GM10266 (cell line): ENCODE data around the gene CD55.
A peak's percentile ranks its signal among the peaks of the same experiment; 100 is the strongest.

Source experiments
- DNase-seq: peaks from one replicate; pipeline ENCODE4 v3.0.0; 2012; ENCODE audit errors: extremely low spot score
- CTCF ChIP-seq: IDR thresholded peaks from 2 replicates; pipeline ENCODE4 v1.5.1; 2012; ENCODE audit warnings: mild to moderate bottlenecking, low read depth; ENCODE audit not compliant: control insufficient read depth, insufficient read depth; ENCODE audit errors: missing control alignments

CD55 gene

DNA sequence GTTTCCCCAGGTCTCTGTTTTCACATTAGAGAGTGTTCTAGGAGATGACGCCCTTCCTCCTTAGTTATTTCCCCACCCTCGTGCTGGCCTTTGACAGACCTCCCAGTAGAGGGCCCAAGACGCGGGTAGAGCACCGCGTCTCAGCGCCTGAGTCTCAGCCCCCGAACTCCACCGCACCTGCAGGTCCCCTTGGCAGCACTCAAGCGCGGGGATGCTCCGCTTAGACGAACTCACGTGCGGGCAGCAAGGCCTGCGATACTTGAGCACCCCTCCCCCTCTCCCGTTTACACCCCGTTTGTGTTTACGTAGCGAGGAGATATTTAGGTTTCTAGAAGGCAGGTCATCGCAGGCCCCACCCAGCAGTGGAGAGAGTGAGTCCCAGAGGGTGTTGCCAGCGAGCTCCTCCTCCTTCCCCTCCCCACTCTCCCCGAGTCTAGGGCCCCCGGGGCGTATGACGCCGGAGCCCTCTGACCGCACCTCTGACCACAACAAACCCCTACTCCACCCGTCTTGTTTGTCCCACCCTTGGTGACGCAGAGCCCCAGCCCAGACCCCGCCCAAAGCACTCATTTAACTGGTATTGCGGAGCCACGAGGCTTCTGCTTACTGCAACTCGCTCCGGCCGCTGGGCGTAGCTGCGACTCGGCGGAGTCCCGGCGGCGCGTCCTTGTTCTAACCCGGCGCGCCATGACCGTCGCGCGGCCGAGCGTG lies at the start of gene CD55:
TSS of gene CD55 (plus strand) at position 600 of the 711 bp plus-strand sequence. CDS start at position 688, 88 bp downstream.
- DNase-seq, result peak; percentile 95
- peak; percentile 36 for TF ChIP-seq CTCF

- TF ChIP-seq CTCF, result no peak
Observed at GRCh38 chr1:207274882-207275281, 46.6 kb upstream of the CD55 start.

DNA sequence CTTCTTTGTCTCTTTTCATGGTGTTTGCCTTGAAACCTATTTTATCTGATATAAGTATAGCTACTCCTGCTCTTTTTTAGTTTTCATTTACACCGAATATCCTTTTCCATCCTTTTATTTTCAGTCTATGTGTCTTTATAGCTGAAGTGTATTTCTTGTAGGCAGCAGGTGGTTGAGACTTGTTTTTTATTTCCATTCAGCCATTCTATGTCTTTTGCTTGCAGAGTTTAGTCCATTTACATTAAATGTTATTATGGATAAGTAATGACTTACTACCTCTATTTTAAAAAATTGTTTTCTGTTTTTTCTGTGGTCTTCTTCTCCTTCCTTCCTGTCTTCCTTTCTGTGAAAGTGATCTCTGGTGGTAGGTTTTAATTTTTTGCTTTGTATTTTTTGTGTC lies 45.0 kb upstream of the CD55 start:
- no peak for TF ChIP-seq CTCF

More at GRCh38 chr1:207274882-207275281, 46.6 kb upstream of the CD55 start:
- no peak for DNase-seq

GRCh38 chr1:207277241-207277640 lies 44.2 kb upstream of the CD55 start:
- no peak for TF ChIP-seq CTCF
- no peak for DNase-seq

More for the DNA sequence above, 45.0 kb upstream of the CD55 start:
- no peak for DNase-seq

DNA sequence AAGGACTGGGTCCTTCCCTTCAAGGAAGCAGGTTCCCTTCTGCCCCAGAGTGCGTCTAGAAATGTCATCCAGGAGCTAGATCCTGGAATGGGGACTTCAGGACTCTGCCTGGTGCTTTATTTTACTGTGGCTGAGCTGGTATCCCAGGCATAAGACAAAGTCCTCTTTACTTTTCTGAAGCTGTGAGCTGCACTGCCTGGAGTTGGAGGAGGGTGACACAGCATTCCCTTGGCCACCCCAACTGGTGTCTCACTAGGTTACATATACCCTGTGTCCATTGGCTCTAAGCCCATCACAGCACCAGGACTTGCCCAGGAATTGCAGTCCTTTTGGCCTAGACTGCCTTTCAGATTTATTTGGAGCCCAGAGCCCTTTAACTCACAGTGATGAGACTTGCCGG lies 41.8 kb upstream of the CD55 start:
- no peak for TF ChIP-seq CTCF
- no peak for DNase-seq

DNA sequence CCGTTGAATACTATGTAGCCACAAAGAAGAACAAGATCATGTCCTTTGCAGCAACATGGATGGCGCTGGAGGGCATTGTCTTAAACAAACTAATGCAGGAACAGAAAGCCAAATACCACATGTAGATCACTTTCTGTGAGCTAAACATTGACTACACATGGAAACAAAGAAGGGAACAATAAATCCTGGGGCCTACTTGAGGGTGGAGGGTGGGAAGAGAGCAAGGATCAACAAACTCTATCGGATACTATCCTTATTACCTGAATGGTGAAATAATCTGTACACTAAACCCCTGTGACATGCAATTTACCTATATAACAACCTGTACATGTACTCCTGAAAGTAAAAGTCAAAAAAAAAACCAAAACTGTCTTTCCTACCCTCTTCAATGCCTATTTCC lies 40.8 kb upstream of the CD55 start:
- DNase-seq, result no peak
- no peak for TF ChIP-seq CTCF

GRCh38 chr1:207282058-207282457 lies 39.4 kb upstream of the CD55 start:
- no peak for TF ChIP-seq CTCF
- DNase-seq, result no peak
